ENCODE results near the gene NXPE2. TPM values are rescaled to one million over a fixed set of nuclear protein-coding genes. Genes with fewer than 3 reads are reported as not detected.
"Not testable (repeated sequence)": the region's sequence is repeated elsewhere in the genome, so short reads cannot be mapped to it uniquely, and the experiment has no call there.

Gene NXPE2
- polyA plus RNA-seq (2011; rRNA removed): 0.04 TPM in 1 of 2 replicates, not detected in the other
- polyA minus RNA-seq (2011; rRNA and poly(A)+ RNA removed): 0.13 and 0.14 TPM in 2 replicates

DNA sequence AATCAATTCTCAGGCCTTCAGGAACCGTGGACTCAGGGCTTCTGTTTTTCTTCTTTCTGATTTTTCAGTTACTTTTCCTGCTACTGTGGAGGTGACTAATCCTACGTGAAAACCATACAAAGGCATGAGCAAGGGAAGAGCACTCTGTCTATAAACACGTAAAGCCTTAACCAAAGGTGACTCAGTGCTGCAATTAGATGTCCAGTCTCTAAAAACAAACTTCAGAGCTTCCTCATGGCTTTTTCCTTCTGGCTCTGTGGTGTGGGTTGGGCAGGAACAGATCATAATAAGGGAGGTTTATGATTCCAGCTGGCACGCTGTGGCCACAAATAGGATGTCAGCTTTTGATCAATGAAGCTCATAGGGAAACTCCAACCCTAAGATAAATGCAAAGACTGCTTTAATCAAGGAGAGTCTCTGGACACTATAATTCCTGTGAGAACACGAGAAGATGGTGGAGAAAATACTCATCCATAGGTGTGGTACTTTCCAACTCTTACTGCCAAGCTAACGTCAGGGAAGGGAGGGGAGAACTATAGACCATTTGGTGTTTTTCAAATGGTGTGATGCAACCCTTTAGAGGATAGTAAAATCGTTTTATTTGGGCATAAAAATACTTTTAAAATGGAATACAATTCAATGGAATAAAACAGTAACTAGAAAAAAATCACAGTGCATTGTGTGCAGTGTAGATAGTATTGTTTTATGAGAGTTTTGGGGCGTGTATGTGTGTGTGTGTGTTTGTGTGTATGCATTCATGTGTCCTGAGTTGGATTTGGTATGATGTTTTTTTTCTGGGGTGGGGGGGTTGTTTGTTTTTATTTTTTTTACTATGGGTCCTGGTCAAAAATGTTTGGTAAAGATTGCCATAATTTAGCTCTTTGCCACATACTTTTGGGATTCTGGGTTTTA is at the start of gene NXPE2:
TSS of gene NXPE2 (plus strand) at position 403 of the 912 bp plus-strand sequence. CDS start at position 452, 49 bp downstream.
- POLR2A ChIA-PET: no interaction called here
- peak; percentile 3 for DNase-seq (ENCODE audit: low read depth, low spot score)
- Histone ChIP-seq H3K9me3 (ENCODE audit: control insufficient read depth, insufficient read depth, low read length) (no peaks in the 10 kb centered on the region), H3K4me3 (ENCODE audit: low read depth, low read length) (no peak within 1 kb of the TSS), H3K27me3 (ENCODE audit: control insufficient read depth, insufficient read depth, low read length) (no peaks in the 10 kb centered on the region), H3K27ac (ENCODE audit: low read depth, low read length) (no peak within 1 kb of the TSS)
- TF ChIP-seq, protein P1, sequence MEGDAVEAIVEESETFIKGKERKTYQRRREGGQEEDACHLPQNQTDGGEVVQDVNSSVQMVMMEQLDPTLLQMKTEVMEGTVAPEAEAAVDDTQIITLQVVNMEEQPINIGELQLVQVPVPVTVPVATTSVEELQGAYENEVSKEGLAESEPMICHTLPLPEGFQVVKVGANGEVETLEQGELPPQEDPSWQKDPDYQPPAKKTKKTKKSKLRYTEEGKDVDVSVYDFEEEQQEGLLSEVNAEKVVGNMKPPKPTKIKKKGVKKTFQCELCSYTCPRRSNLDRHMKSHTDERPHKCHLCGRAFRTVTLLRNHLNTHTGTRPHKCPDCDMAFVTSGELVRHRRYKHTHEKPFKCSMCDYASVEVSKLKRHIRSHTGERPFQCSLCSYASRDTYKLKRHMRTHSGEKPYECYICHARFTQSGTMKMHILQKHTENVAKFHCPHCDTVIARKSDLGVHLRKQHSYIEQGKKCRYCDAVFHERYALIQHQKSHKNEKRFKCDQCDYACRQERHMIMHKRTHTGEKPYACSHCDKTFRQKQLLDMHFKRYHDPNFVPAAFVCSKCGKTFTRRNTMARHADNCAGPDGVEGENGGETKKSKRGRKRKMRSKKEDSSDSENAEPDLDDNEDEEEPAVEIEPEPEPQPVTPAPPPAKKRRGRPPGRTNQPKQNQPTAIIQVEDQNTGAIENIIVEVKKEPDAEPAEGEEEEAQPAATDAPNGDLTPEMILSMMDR (IDR thresholded peaks at IDR 0.05; ENCODE audit: low read depth, low read length): no peak
- CTCF ChIA-PET: interaction anchor here (1.2 kb wide), 1 partner anchor 9 kb away, joined by 3 read pairs; no protein-coding TSS in a partner anchor

DNA sequence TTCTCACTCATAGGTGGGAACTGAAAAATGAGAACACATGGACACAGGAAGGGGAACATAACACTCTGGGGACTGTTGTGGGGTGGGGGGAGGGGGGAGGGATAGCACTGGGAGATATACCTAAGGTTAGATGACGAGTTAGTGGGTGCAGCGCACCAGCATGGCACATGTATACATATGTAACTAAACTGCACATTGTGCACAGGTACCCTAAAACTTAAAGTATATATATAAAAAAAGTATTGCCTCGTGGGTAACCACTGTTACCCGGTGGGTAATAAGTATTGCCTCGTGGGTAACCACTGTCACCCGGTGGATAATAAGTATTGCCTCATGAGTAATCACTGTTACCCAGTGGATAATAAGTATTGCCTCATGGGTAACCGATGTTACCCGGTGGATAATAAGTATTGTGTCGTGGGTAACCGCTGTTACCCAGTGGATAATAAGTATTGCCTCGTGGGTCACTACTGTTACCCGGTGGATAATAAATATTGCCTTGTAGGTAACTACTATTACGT is 46.8 kb upstream of the NXPE2 start:
- POLR2A ChIA-PET; H3K27ac ChIP-seq (ENCODE audit: low read depth, low read length): not testable (repeated sequence)

DNA sequence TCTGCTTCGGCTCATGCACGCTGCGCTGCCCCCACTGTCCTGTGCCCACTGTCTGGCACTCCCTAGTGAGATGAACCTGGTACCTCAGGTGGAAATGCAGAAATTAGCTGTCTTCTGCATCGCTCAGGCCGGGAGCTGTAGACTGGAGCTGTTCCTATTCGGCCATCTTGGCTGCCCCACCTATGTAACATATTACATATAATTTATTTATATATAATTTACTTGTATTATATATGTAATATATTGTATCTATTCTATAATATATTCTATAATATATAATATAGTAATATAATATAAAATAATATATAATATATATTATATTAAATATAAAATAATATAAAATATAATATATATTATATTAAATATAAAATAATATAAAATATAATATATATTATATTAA is 38.9 kb upstream of the NXPE2 start:
- H3K9me3 ChIP-seq (ENCODE audit: control insufficient read depth, insufficient read depth, low read length); H3K27me3 ChIP-seq (ENCODE audit: control insufficient read depth, insufficient read depth, low read length); CTCF ChIA-PET; H3K27ac ChIP-seq (ENCODE audit: low read depth, low read length); POLR2A ChIA-PET; DNase-seq (ENCODE audit: low read depth, low spot score); H3K4me3 ChIP-seq (ENCODE audit: low read depth, low read length): not testable (repeated sequence)

More for the DNA sequence above, 46.8 kb upstream of the NXPE2 start:
- CTCF ChIA-PET; H3K4me3 ChIP-seq (ENCODE audit: low read depth, low read length); H3K9me3 ChIP-seq (ENCODE audit: control insufficient read depth, insufficient read depth, low read length); H3K27me3 ChIP-seq (ENCODE audit: control insufficient read depth, insufficient read depth, low read length); DNase-seq (ENCODE audit: low read depth, low spot score): not testable (repeated sequence)

DNA sequence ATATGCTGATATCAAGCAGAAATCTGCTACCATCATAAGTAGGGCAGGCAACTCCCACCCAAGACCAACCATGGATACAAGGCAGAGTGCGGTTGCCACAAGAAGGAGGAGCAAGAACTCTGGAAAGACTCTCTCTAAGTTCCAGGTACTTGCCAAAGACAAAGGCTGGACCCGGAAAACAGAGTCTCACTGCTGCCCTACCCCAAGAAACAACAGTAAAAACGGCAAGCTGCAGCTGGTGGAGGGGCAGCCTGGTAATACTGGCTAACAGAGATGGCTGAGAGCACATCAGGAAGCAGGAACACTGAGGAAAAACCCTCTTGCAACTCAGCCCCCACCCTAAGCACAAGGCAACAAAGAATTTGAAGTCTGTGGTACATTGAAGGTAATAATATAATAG is 27.7 kb upstream of the NXPE2 start:
- Histone ChIP-seq H3K27ac (ENCODE audit: low read depth, low read length) (no peak overlapping the region), H3K4me3 (ENCODE audit: low read depth, low read length) (no peak overlapping the region), H3K9me3 (ENCODE audit: control insufficient read depth, insufficient read depth, low read length) (no peaks in the 10 kb centered on the region), H3K27me3 (ENCODE audit: control insufficient read depth, insufficient read depth, low read length) (no peaks in the 10 kb centered on the region)
- ChIA-PET POLR2A (no interaction called here), CTCF (no interaction called here)
- no peak for DNase-seq (ENCODE audit: low read depth, low spot score)
- TF ChIP-seq, protein P1 (IDR thresholded peaks at IDR 0.05; ENCODE audit: low read depth, low read length): no peak

DNA sequence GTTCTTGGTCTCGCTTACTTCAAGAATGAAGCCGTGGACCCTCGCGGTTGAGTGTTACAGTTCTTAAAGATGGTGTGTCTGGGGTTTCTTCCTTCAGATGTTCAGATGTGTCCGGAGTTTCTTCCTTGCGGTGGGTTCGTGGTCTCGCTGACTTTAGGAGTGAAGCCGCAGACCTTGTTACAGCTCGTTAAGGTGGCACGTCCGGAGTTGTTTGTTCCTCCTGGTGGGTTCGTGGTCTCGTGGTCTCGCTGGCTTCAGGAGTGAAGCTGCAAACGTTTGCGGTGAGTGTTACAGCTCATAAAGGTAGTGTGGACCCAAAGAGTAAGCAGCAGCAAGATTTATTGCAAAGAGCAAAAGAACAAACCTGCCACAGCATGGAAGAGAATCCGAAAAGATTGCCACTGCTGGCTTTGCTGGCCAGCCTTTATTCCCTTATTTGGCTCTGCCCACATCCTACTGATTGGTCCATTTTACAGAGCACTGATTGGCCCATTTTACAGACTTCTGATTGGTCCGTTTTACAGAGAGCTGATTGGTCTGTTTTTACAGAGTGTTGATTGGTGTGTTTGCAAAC is 27.1 kb upstream of the NXPE2 start:
- TF ChIP-seq, protein P1 (IDR thresholded peaks at IDR 0.05; ENCODE audit: low read depth, low read length): no peak
- Histone ChIP-seq H3K27me3 (ENCODE audit: control insufficient read depth, insufficient read depth, low read length) (no peaks in the 10 kb centered on the region), H3K4me3 (ENCODE audit: low read depth, low read length) (no peak overlapping the region), H3K9me3 (ENCODE audit: control insufficient read depth, insufficient read depth, low read length) (no peaks in the 10 kb centered on the region), H3K27ac (ENCODE audit: low read depth, low read length) (no peak overlapping the region)
- ChIA-PET POLR2A (no interaction called here), CTCF (no interaction called here)
- no peak for DNase-seq (ENCODE audit: low read depth, low spot score)

DNA sequence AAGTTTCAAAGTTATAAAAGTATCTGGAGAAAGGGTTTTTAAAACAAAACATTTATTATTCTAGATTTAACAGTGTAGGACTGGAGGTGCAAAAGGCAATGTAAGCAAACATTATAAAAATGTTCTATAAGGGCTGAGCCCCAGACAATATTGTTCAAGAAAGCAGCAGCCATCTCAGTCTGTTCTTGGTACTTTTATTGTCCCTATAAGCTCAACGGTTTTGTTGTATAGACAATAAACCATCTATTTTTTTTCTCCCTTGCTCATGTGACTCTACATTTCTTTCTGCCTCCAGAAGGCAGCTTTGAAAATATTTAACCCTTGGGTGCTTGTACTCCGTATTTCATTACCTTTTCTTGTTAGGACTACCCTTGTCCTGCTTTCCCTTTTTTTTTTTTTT is 25.2 kb upstream of the NXPE2 start:
- no peak overlapping the region for H3K27ac ChIP-seq (ENCODE audit: low read depth, low read length)
- CTCF ChIA-PET: no interaction called here
- TF ChIP-seq, protein P1 (IDR thresholded peaks at IDR 0.05; ENCODE audit: low read depth, low read length): no peak
- no peaks in the 10 kb centered on the region for H3K27me3 ChIP-seq (ENCODE audit: control insufficient read depth, insufficient read depth, low read length)
- H3K4me3 ChIP-seq (ENCODE audit: low read depth, low read length): no peak overlapping the region
- H3K9me3 ChIP-seq (ENCODE audit: control insufficient read depth, insufficient read depth, low read length): no peaks in the 10 kb centered on the region
- POLR2A ChIA-PET: no interaction called here
- no peak for DNase-seq (ENCODE audit: low read depth, low spot score)
